Activated naive CD4-positive, alpha-beta T cell treated with anti-CD3 and anti-CD28 coated beads, Interleukin-2, amount 10 ng/mL, durations not matched to agents 7 days and 5 days (primary cell): ENCODE data around the gene LTO1.

Source experiments
- CTCF ChIA-PET: fragments of 350-600 bp; sonication (Branson Sonifier 250); formaldehyde crosslinking; loops from one replicate; lab custom pipeline; 2021; ENCODE audit warnings: antibody characterized with exemption; lab: Charles Lee
- DNase-seq: peaks from one replicate; pipeline ENCODE4 v3.0.0-alpha.2; 2020
- H3K27ac Mint-ChIP-seq: one replicate; pipeline ENCODE4 v1.8.0; 2021; ENCODE audit warnings: mild to moderate bottlenecking, moderate library complexity, mixed read lengths
- H3K27me3 Mint-ChIP-seq: one replicate; pipeline ENCODE4 v1.8.0; 2021; ENCODE audit warnings: mild to moderate bottlenecking, mixed read lengths
- H3K36me3 Mint-ChIP-seq: one replicate; pipeline ENCODE4 v1.8.0; 2021; ENCODE audit warnings: mixed read lengths
- H3K4me1 Mint-ChIP-seq: one replicate; pipeline ENCODE4 v1.8.0; 2021; ENCODE audit warnings: mixed read lengths
- H3K4me3 Mint-ChIP-seq: one replicate; pipeline ENCODE4 v1.8.0; 2021; ENCODE audit warnings: mild to moderate bottlenecking, moderate library complexity, mixed read lengths
- H3K9me3 Mint-ChIP-seq: one replicate; pipeline ENCODE4 v1.8.0; 2021; ENCODE audit warnings: mixed read lengths

Gene LTO1

DNA sequence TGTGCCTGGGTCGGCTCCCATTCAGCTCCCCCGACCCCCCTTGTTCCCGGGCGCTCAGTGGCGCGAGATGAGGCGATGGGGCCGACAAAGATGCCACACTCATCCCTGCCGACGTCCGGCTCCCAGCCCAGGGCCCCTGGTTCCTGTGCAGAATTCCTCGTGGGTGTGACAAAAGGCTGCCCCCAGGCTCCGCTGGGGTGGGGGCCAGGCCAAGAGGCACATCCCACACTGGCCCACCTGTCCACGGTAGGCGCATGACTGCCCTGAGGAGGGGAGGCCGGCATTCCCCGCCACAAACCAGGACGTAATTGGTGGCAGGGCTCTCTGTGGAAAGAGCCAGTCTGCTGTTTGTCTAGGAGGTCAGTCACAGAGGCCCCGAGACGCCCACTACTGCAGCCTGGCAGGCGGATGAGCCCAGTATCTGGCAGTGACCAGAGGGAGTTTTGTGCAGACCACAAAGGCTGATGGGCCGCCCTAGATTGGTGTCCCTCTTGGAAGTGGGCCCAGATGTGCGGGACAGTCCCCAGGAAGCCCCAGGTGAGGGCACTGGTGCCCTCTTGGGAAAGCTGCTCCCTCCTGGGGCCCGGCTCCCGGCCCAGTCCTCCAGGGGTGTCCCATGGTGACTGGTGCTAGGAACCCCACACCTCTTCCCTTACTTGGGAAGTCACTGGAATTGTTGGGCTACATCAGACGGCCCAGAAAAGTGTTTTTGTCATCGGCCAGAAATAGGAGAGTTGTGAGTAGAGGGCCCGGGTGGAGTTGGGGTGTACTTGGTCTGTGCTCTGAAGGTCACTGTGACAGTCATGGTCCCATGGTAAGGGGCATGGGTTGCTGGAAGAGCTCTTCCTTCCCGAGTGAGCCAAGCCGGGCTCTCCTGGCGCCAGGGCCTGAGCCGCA is 28.4 kb downstream of the LTO1 start:
- Mint-ChIP-seq H3K4me3 (no peak overlapping the region), H3K36me3 (no peaks in the 10 kb centered on the region), H3K9me3 (no peaks in the 10 kb centered on the region), H3K4me1 (no peaks in the 10 kb centered on the region), H3K27me3 (peaks cover 26% of the 10 kb centered on the region), H3K27ac (no peak overlapping the region)
- no peak for DNase-seq
- CTCF ChIA-PET, result interaction anchor here (1.9 kb wide), 1 partner anchor 9 kb away, joined by 4 read pairs; no protein-coding TSS in a partner anchor

DNA sequence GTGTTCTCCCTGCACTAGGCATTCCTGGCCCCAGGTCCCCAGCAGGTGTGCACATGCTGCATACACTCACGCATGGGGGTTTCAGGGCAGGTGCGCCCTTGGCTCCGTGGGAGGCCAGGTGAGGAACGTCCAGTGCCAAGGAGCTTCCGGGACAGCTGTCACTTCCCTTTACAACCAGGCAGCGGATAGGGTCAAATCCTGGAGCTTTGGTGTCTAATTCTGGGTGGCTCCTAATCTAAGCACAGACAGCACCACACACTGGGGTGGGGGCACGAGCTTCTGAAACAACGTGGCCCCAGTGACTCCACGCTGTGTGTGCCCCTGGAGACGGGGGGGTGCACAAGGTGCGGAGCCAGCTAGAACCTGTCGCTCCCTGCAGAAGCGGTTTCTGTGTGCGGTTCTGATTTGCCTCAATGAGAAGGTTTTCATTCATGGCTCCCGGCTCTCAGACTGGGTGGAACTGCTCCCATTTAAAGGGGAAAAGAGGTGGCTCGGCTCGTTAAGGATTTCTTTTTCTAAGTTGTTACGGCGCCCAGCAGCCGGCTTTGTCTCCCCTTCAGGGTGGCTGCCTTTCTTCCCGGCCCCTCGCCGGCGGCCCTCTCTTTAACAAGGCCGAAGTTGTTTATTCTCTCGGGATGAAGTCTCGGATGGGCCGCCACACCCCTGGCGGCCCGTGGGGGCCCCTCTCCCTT is 29.2 kb downstream of the LTO1 start:
- Mint-ChIP-seq H3K4me3 (no peak overlapping the region), H3K27ac (no peak overlapping the region), H3K36me3 (no peaks in the 10 kb centered on the region), H3K27me3 (peaks cover 33% of the 10 kb centered on the region), H3K9me3 (no peaks in the 10 kb centered on the region), H3K4me1 (peaks cover 5% of the 10 kb centered on the region)
- CTCF ChIA-PET, result interaction anchor here (1.9 kb wide), 1 partner anchor 9 kb away, joined by 4 read pairs; no protein-coding TSS in a partner anchor
- peak; percentile 18 for DNase-seq

DNA sequence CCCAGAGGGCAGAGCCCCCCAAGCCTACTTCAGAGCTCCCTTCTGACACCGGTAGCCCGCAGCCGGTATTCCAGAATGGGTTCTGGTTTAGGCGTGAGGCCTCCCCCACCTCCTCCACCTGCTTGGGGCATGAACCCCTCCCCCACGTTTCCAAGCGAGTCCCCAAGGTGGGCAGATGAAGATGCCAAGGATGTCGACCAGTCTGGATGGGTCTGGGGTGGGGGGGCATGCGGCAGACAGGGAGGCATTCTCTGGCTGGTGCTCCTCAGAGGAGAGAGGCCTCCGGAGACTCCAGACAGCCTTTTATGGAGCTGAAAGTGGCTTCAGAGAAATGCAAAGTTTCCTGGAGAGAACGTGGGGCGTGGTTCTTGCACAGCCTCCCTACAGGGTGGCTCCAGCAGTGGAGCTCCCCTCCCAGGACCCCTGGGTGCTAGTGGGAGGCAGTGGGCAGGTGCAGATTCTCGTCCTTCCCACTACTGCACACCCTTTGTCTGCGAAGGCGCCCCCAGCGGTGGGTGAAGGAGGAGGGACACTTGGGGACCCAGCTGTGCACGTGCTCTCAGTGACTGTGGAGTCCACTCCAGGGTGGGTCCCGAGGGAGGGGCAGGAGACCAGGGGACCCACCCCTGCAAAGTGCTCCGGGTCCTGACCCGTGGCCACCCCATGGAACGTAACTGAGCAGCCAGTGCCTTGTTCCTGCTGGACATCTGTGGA is 30.0 kb downstream of the LTO1 start:
- Mint-ChIP-seq H3K27me3 (peaks cover 41% of the 10 kb centered on the region), H3K9me3 (no peaks in the 10 kb centered on the region), H3K27ac (no peak overlapping the region), H3K4me1 (peaks cover 10% of the 10 kb centered on the region), H3K36me3 (no peaks in the 10 kb centered on the region), H3K4me3 (no peak overlapping the region)
- DNase-seq, result peak; percentile 18
- CTCF ChIA-PET, result interaction anchor here (0.5 to 3.3 kb wide), 4 partner anchors 10 to 863 kb away, joined by 3 to 9 read pairs (median 4); no protein-coding TSS in a partner anchor

DNA sequence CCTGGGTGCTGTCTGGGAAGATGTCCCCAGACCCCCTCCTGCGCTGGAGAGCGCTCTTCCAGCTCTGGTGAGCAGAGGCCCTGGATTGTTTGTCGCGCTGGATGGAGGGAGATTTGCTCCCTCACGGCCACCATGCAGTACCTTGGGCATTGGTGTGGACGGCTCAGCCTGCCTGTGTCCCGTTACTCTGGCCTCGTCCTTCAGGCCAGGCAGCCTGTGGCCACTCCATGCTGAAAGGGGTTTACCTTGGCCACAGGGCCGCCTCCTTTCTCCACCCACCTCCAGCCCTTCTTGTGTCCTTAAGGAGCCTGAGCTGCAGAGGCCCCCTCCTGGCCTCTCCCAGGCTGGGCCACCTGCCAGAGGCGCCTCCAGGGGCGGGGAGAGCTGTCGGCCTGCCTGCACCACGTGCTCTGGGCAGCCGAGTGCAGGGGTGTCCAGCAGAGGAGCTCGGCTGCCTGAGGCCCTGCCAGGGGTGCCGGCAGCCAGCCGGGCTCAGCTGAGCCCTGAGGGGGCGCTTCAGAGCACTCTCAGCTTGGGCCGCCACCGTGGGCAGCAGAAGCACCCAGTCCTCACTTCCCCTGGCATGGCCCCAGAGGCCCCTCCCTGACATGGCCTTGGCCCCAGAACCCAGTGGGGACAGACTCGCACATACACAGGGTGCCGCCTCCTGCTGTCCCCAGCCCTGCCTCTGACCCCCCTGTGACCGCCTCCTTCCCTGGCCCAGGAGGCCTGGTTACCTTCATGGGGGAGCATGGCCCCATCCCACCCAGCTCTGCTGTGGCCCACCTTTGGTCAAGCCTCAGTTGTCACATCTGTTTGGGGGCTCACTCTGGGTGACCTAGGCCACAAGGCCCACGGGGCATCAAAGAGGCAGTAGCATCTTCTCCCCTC is 30.8 kb downstream of the LTO1 start:
- Mint-ChIP-seq H3K9me3 (no peaks in the 10 kb centered on the region), H3K27me3 (peaks cover 49% of the 10 kb centered on the region), H3K27ac (no peak overlapping the region), H3K36me3 (no peaks in the 10 kb centered on the region), H3K4me1 (peaks cover 10% of the 10 kb centered on the region), H3K4me3 (peak overlapping the region; percentile 69)
- DNase-seq, result no peak
- CTCF ChIA-PET, result interaction anchor here (0.5 to 3.3 kb wide), 3 partner anchors 30 to 862 kb away, joined by 3 to 9 read pairs (median 5); no protein-coding TSS in a partner anchor

DNA sequence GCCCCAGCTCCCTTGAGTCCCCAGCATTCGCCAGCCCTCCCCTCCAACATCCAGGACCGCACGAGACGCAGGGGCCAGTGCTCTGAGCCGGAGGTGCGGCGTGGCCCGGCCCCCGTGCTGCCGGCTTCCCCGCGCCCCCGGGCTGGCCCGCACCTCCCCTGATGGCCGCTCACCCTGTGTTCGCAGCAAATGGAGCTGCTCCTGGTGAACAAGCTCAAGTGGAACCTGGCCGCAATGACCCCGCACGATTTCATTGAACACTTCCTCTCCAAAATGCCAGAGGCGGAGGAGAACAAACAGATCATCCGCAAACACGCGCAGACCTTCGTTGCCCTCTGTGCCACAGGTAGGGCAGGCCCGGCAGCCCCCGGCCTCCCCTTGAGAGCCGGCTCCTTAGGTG is 31.5 kb downstream of the LTO1 start:
- Mint-ChIP-seq H3K36me3 (no peaks in the 10 kb centered on the region), H3K4me3 (peak overlapping the region; percentile 69), H3K4me1 (peaks cover 12% of the 10 kb centered on the region), H3K27me3 (peaks cover 56% of the 10 kb centered on the region), H3K27ac (no peak overlapping the region), H3K9me3 (no peaks in the 10 kb centered on the region)
- no peak for DNase-seq
- CTCF ChIA-PET, result interaction anchor here (0.6 to 3.3 kb wide), 5 partner anchors 30 to 675 kb away, joined by 3 to 9 read pairs (median 5); no protein-coding TSS in a partner anchor

DNA sequence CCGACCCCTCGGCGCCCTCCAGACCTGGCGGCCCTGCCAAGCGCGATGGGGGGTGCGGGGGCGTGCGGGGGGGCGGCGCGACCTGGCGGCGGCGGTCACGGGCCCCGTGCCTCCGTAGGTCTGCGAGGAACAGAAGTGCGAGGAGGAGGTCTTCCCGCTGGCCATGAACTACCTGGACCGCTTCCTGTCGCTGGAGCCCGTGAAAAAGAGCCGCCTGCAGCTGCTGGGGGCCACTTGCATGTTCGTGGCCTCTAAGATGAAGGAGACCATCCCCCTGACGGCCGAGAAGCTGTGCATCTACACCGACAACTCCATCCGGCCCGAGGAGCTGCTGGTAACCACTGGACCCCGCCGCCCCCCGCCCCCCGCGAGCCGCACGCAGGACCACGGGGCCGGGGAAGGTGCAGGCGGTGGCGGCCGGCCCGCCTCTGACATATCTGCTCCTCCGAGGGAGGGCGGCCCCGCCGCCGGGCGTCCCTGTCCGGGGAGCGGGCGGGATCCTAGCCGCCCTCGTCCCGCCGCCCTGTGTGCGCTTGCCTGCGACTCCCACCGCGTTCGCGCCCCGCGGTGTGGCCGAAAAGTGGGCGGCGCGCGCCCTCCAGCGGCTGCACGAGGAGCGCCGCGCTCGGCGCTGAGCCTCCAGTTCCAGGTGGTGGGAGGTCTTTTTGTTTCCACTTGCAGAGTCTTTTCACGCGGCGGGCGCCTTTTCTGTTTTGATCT is 32.1 kb downstream of the LTO1 start:
- no peak overlapping the region for H3K27ac Mint-ChIP-seq
- CTCF ChIA-PET, result interaction anchor here (0.6 to 3.3 kb wide), 5 partner anchors 17 to 674 kb away, joined by 3 to 9 read pairs (median 3); no protein-coding TSS in a partner anchor
- no peaks in the 10 kb centered on the region for H3K9me3 Mint-ChIP-seq
- H3K4me3 Mint-ChIP-seq, result peak overlapping the region; percentile 71
- no peaks in the 10 kb centered on the region for H3K36me3 Mint-ChIP-seq
- H3K27me3 Mint-ChIP-seq, result peaks cover 62% of the 10 kb centered on the region
- H3K4me1 Mint-ChIP-seq, result peaks cover 15% of the 10 kb centered on the region
- DNase-seq, result peak; percentile 78

DNA sequence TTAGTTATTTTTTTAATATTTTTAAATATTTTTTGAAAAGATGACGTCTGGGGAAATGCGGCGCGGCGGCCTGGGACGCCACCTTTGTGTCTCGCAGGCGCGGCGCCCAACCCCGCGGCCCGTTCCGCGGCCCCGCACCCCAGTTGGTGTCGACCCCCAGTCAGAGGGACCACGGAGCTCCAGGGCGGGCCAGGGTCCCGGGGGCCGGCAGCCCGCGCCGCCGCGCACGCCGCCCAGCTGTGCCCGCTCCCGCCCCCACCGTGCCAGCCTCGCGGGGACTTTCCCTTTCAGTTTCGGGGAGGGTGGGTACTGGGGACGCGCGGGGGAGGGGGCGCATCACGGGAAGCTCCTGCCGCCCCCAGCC is 32.6 kb downstream of the LTO1 start:
- H3K36me3 Mint-ChIP-seq, result no peaks in the 10 kb centered on the region
- peak; percentile 70 for DNase-seq
- H3K9me3 Mint-ChIP-seq, result no peaks in the 10 kb centered on the region
- H3K4me3 Mint-ChIP-seq, result peak overlapping the region; percentile 50
- peaks cover 67% of the 10 kb centered on the region for H3K27me3 Mint-ChIP-seq
- H3K27ac Mint-ChIP-seq, result no peak overlapping the region
- CTCF ChIA-PET, result interaction anchor here (1.0 to 3.3 kb wide), 4 partner anchors 17 to 541 kb away, joined by 3 to 9 read pairs (median 6); no protein-coding TSS in a partner anchor
- H3K4me1 Mint-ChIP-seq, result peaks cover 19% of the 10 kb centered on the region

DNA sequence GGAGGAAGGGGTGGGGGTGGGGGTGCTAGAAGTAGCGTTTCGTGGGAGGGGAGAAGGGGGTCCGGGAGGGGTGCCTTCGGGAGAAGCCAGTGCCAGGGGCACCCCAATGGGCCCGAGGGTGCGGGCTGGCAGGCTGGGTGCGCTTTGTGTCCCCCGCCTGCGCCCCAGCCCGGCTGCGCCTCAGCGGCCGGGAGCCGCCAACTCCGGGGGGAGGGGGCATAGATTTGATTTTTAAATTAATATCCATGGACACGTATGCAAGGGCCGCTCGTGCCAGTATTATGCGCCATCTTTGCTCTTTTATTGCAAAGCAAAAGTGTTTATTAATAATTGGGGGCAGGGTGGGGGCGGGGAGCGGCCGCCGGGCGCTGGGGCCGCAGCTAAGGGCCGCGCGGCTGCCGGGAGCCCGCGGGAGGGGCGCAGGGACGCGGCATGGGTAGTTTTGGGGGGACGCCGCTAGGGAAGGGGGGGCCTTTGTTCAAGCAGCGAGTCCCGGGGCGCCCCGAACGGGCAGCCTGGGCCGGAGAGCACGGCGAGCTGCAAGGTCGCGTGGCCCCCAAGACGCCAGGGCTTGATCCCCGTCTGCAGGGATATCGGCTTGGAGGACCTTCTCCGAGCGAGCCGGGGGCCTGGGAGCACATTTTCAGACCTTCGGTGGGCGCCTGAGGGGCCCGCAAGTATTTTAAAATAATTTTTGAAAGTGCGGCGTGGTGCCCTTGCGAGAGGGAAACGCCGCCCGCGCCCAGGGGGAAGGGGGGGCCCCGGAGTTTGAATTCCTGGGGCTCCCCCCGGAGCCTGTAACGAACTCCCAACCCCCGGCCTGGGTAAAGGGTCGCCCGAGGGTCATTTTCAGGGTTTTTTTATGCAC is 33.2 kb downstream of the LTO1 start:
- peaks cover 73% of the 10 kb centered on the region for H3K27me3 Mint-ChIP-seq
- peak overlapping the region; percentile 71 for H3K4me3 Mint-ChIP-seq
- H3K9me3 Mint-ChIP-seq, result no peaks in the 10 kb centered on the region
- no peaks in the 10 kb centered on the region for H3K36me3 Mint-ChIP-seq
- CTCF ChIA-PET, result interaction anchor here (1.0 to 3.3 kb wide), 3 partner anchors 18 to 541 kb away, joined by 3 to 9 read pairs (median 9); no protein-coding TSS in a partner anchor
- DNase-seq, result no peak
- H3K27ac Mint-ChIP-seq, result no peak overlapping the region
- peaks cover 23% of the 10 kb centered on the region for H3K4me1 Mint-ChIP-seq

DNA sequence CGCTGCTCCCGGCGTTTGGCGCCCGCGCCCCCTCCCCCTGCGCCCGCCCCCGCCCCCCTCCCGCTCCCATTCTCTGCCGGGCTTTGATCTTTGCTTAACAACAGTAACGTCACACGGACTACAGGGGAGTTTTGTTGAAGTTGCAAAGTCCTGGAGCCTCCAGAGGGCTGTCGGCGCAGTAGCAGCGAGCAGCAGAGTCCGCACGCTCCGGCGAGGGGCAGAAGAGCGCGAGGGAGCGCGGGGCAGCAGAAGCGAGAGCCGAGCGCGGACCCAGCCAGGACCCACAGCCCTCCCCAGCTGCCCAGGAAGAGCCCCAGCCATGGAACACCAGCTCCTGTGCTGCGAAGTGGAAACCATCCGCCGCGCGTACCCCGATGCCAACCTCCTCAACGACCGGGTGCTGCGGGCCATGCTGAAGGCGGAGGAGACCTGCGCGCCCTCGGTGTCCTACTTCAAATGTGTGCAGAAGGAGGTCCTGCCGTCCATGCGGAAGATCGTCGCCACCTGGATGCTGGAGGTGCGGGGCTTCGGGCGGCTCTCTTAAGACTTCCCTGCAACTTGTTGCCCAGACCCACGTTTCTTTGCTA is 34.1 kb downstream of the LTO1 start, which contains the start of gene CCND1:
CCND1 (plus strand) TSS at position 162 of the 587 bp plus-strand sequence; CDS start at position 320, 158 bp downstream.
- peak; percentile 45 for DNase-seq
- CTCF ChIA-PET, result no interaction called here
- no peaks in the 10 kb centered on the region for H3K9me3 Mint-ChIP-seq
- peaks cover 26% of the 10 kb centered on the region for H3K4me1 Mint-ChIP-seq
- H3K4me3 Mint-ChIP-seq, result peak within 1 kb of the TSS; percentile 71
- H3K27ac Mint-ChIP-seq, result peak within 1 kb of the TSS; percentile 42
- H3K36me3 Mint-ChIP-seq, result no peaks in the 10 kb centered on the region
- peaks cover 82% of the 10 kb centered on the region for H3K27me3 Mint-ChIP-seq

DNA sequence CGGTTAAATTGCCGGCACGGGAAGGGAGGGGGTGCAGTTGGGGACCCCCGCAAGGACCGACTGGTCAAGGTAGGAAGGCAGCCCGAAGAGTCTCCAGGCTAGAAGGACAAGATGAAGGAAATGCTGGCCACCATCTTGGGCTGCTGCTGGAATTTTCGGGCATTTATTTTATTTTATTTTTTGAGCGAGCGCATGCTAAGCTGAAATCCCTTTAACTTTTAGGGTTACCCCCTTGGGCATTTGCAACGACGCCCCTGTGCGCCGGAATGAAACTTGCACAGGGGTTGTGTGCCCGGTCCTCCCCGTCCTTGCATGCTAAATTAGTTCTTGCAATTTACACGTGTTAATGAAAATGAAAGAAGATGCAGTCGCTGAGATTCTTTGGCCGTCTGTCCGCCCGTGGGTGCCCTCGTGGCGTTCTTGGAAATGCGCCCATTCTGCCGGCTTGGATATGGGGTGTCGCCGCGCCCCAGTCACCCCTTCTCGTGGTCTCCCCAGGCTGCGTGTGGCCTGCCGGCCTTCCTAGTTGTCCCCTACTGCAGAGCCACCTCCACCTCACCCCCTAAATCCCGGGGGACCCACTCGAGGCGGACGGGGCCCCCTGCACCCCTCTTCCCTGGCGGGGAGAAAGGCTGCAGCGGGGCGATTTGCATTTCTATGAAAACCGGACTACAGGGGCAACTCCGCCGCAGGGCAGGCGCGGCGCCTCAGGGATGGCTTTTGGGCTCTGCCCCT is 34.7 kb downstream of the LTO1 start:
- peak overlapping the region; percentile 42 for H3K27ac Mint-ChIP-seq
- no peak for DNase-seq
- CTCF ChIA-PET, result no interaction called here

DNA sequence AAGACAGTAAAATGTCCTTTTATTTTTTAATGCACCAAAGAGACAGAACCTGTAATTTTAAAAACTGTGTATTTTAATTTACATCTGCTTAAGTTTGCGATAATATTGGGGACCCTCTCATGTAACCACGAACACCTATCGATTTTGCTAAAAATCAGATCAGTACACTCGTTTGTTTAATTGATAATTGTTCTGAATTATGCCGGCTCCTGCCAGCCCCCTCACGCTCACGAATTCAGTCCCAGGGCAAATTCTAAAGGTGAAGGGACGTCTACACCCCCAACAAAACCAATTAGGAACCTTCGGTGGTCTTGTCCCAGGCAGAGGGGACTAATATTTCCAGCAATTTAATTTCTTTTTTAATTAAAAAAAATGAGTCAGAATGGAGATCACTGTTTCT is 35.3 kb downstream of the LTO1 start:
- Mint-ChIP-seq H3K36me3 (no peaks in the 10 kb centered on the region), H3K9me3 (no peaks in the 10 kb centered on the region), H3K27ac (no peak overlapping the region), H3K27me3 (peaks cover 86% of the 10 kb centered on the region), H3K4me3 (no peak overlapping the region), H3K4me1 (peaks cover 27% of the 10 kb centered on the region)
- DNase-seq, result no peak
- CTCF ChIA-PET, result interaction anchor here (1.0 kb wide), 1 partner anchor 347 kb away, joined by 4 read pairs; no protein-coding TSS in a partner anchor

More for the DNA sequence above, 34.7 kb downstream of the LTO1 start:
- H3K4me1 Mint-ChIP-seq, result peaks cover 27% of the 10 kb centered on the region
- H3K36me3 Mint-ChIP-seq, result no peaks in the 10 kb centered on the region
- no peaks in the 10 kb centered on the region for H3K9me3 Mint-ChIP-seq
- peaks cover 82% of the 10 kb centered on the region for H3K27me3 Mint-ChIP-seq
- H3K4me3 Mint-ChIP-seq, result no peak overlapping the region
